HepG2 (cell line): ENCODE results near the gene PLEKHA5. TPM values are rescaled to one million over a fixed set of nuclear protein-coding genes. Genes with fewer than 3 reads are reported as not detected.

ENCODE experiments used
- ATAC-seq: fragments of 200-7000 bp; cut with Tn5 transposase; 3 replicates; pipeline ENCODE4 v1.9.1; 2020; ENCODE audit warnings: mild to moderate bottlenecking, moderate library complexity
- BruUV-seq: library from RNA; stranded (reverse); fragments of 400-500 nt; replicated peaks from 2 replicates; lab custom pipeline; 2021; lab: Mats Ljungman, UMichigan
- CTCF ChIA-PET: fragments of 300-600 bp; formaldehyde crosslinking; extraction: SDS; loops from one replicate; lab custom pipeline; 2021; ENCODE audit warnings: low total read pairs, inconsistent platforms, low intra/inter-chr PET ratio; lab: Yijun Ruan, JAX
- POLR2A ChIA-PET: fragments of 350-600 bp; sonication (Branson Sonifier 250); formaldehyde crosslinking; loops from one replicate; lab custom pipeline; 2020; ENCODE audit warnings: antibody characterized with exemption, inconsistent platforms; lab: Yijun Ruan, JAX
- DNase-seq: peaks from one replicate; pipeline ENCODE4 v3.0.0-alpha.2; 2015; ENCODE audit warnings: low spot score
- FAIRE-seq: peaks from 3 replicates; lab custom pipeline; 2011; peaks lifted over from hg19 to GRCh38; lab: Jason Lieb, UNC
- H2AFZ ChIP-seq: one replicate; pipeline ENCODE4 v1.6.1; 2011; ENCODE audit warnings: low read length, inconsistent platforms
- H3K27ac ChIP-seq: fragments of 300-600 bp; 3 replicates; pipeline ENCODE4 v1.8.0; 2011; ENCODE audit warnings: mixed run types, mild to moderate bottlenecking, mixed read lengths, low read length, inconsistent platforms; ENCODE audit not compliant: insufficient read depth; ENCODE audit errors: extremely low read length
- H3K27me3 ChIP-seq, 2 experiments: fragments of 200-600 bp in 1 of 2; 2 replicates in 1 of 2; 3 replicates in 1 of 2; pipeline versions ENCODE4 v1.6.0 to v1.8.0; 2011; ENCODE audit warnings: low read length in 2 of 2, mild to moderate bottlenecking in 2 of 2, moderate library complexity in 2 of 2, inconsistent platforms in 1 of 2; ENCODE audit not compliant: insufficient read depth in 2 of 2, control insufficient read depth in 1 of 2
- H3K36me3 ChIP-seq, 2 experiments: fragments of 200-600 bp in 1 of 2; replicated peaks in 1 of 2; 2 replicates in 1 of 2; 3 replicates in 1 of 2; pipeline versions ENCODE4 v1.5.1 to v1.8.0; 2011; ENCODE audit warnings: low read length in 2 of 2, inconsistent platforms in 1 of 2; ENCODE audit not compliant: insufficient read depth in 2 of 2, control insufficient read depth in 1 of 2
- H3K4me1 ChIP-seq: 2 replicates; pipeline ENCODE4 v1.5.1; 2012; ENCODE audit warnings: low read length, inconsistent platforms; ENCODE audit not compliant: insufficient read depth
- H3K4me2 ChIP-seq: 2 replicates; pipeline ENCODE4 v1.6.0; 2011; ENCODE audit warnings: low read depth, low read length, inconsistent platforms
- H3K4me3 ChIP-seq, 3 experiments: fragments of 200-600 bp in 1 of 3; sonication (generic), shearing (Covaris generic) in 1 of 3; replicated peaks in 1 of 3; 2 replicates each; pipeline ENCODE4 v1.5.1; 2011 to 2016; ENCODE audit warnings: low read length in 3 of 3, inconsistent platforms in 2 of 3, low read depth in 2 of 3, mild to moderate bottlenecking in 2 of 3, control low read depth in 1 of 3, mixed read lengths in 1 of 3; ENCODE audit not compliant: insufficient read depth in 1 of 3
- H3K79me2 ChIP-seq: one replicate; pipeline ENCODE4 v1.6.1; 2011; ENCODE audit warnings: low read length, inconsistent platforms; ENCODE audit not compliant: insufficient read depth
- H3K9ac ChIP-seq: 2 replicates; pipeline ENCODE4 v1.6.0; 2011; ENCODE audit warnings: mild to moderate bottlenecking, low read depth, low read length, inconsistent platforms; ENCODE audit not compliant: insufficient read depth
- H3K9me3 ChIP-seq: 2 replicates; pipeline ENCODE4 v1.5.1; 2012; ENCODE audit warnings: mild to moderate bottlenecking, low read length
- H4K20me1 ChIP-seq: 2 replicates; pipeline ENCODE4 v1.6.0; 2011; ENCODE audit warnings: inconsistent platforms, mild to moderate bottlenecking, low read length, moderate library complexity; ENCODE audit not compliant: insufficient read depth
- ISX ChIP-seq: sonication (generic); formaldehyde crosslinking; conservative IDR thresholded peaks from 2 replicates; pipeline ENCODE4 v1.5.0; 2020; ENCODE audit warnings: missing genetic modification reagents
- NFE2L2 ChIP-seq: fragments of 150-350 bp; IDR thresholded peaks from 2 replicates; pipeline ENCODE4 v1.6.1; 2014; ENCODE audit warnings: low read length
- SMAD1 ChIP-seq: sonication (generic); formaldehyde crosslinking; IDR thresholded peaks from 2 replicates; pipeline ENCODE4 v1.4.0; 2020; ENCODE audit warnings: missing genetic modification reagents, low read depth, mild to moderate bottlenecking, borderline replicate concordance
- ZNF605 ChIP-seq: sonication (generic); formaldehyde crosslinking; IDR thresholded peaks from 2 replicates; pipeline ENCODE4 v1.8.0; 2022; ENCODE audit warnings: mild to moderate bottlenecking, missing genetic modification reagents
- WGBS: methylation state at CpG from one replicate; pipeline ENCODE4 v1.1.6; 2017; ENCODE audit warnings: low lambda C conversion rate; 5-methylcytosine and 5-hydroxymethylcytosine counted together
- in situ Hi-C: cut with HindIII; loops from 2 replicates; pipeline ENCODE4 v1.10.0; 2017; ENCODE audit warnings: low pct_unique_long_range_greater_than_20kb; ENCODE audit not compliant: extremely low pct_ligation_motif_present
- intact Hi-C: fragments of 100-400 bp; cut with micrococcal nuclease; formaldehyde crosslinking; loops from one replicate; pipeline ENCODE4 v1.10.0; 2022; ENCODE audit not compliant: unreplicated experiment
- polyA plus RNA-seq, 8 experiments: library from polyadenylated mRNA; depleted of rRNA in 3 of 8; stranded (reverse) in 7 of 8; unstranded in 1 of 8; fragments of >200 nt; fragmentation: Illumina TruSeq in 4 of 8; extraction: Trizol in 4 of 8; gene quantifications; 2 replicates each; pipeline versions ENCODE4 v1.2.1 to v1.2.3, GENCODE V29; 2011 to 2016; ENCODE audit warnings: low read depth in 4 of 8, missing spikeins in 1 of 8, mixed read lengths in 1 of 8; ENCODE audit not compliant: insufficient read depth in 1 of 8
- total RNA-seq, 5 experiments: library from RNA; depleted of rRNA; stranded (reverse); fragments of >200 nt; fragmentation: Illumina TruSeq; extraction: Trizol; gene quantifications; 2 replicates each; pipeline ENCODE4 v1.2.3, GENCODE V29; 2016; ENCODE audit warnings: low read depth in 1 of 5
- TF ChIP-seq, protein P1 (sequence below): IDR thresholded peaks from 2 replicates; pipeline ENCODE4 v1.6.1; 2016; ENCODE audit warnings: missing genetic modification reagents, missing compliant biosample characterization
- TF ChIP-seq, protein P2 (sequence below): sonication (generic); formaldehyde crosslinking; IDR thresholded peaks from 2 replicates; pipeline ENCODE4 v1.5.0; 2020; ENCODE audit warnings: mild to moderate bottlenecking, missing genetic modification reagents
- TF ChIP-seq, protein P3 (sequence below): sonication (generic); formaldehyde crosslinking; IDR thresholded peaks from 2 replicates; pipeline ENCODE4 v1.9.0; 2021; ENCODE audit warnings: missing genetic modification reagents, borderline replicate concordance

PLEKHA5 gene
- total and polyA plus RNA-seq, 2 of the 13 experiments (the other 11 are each of a cell fraction or from before 2014, with no cell fraction given), result 4.2 to 15.4 TPM

- intact Hi-C loops, result no loop called here
- H3K27ac ChIP-seq, result no peak overlapping the region
- H2AFZ ChIP-seq, result no peak overlapping the region
- H3K27me3 ChIP-seq, result no peaks in the 10 kb centered on the region
- no peak overlapping the region for H3K4me3 ChIP-seq
- H3K4me1 ChIP-seq, result no peaks in the 10 kb centered on the region
- ATAC-seq, result no peak
- no peaks in the 10 kb centered on the region for H4K20me1 ChIP-seq
- no peaks in the 10 kb centered on the region for H3K9me3 ChIP-seq
- POLR2A ChIA-PET, result no interaction called here
- DNase-seq, result no peak
- TF ChIP-seq ISX (CRISPR knock-in tag) (no peak), SMAD1 (CRISPR knock-in tag) (no peak), NFE2L2 (no peak), ZNF605 (CRISPR knock-in tag) (no peak)
- TF ChIP-seq, protein P1, sequence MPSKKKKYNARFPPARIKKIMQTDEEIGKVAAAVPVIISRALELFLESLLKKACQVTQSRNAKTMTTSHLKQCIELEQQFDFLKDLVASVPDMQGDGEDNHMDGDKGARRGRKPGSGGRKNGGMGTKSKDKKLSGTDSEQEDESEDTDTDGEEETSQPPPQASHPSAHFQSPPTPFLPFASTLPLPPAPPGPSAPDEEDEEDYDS (CRISPR knock-in tag), result no peak
- TF ChIP-seq, protein P2, sequence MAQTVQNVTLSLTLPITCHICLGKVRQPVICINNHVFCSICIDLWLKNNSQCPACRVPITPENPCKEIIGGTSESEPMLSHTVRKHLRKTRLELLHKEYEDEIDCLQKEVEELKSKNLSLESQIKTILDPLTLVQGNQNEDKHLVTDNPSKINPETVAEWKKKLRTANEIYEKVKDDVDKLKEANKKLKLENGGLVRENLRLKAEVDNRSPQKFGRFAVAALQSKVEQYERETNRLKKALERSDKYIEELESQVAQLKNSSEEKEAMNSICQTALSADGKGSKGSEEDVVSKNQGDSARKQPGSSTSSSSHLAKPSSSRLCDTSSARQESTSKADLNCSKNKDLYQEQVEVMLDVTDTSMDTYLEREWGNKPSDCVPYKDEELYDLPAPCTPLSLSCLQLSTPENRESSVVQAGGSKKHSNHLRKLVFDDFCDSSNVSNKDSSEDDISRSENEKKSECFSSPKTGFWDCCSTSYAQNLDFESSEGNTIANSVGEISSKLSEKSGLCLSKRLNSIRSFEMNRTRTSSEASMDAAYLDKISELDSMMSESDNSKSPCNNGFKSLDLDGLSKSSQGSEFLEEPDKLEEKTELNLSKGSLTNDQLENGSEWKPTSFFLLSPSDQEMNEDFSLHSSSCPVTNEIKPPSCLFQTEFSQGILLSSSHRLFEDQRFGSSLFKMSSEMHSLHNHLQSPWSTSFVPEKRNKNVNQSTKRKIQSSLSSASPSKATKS, result no peak
- TF ChIP-seq, protein P3, sequence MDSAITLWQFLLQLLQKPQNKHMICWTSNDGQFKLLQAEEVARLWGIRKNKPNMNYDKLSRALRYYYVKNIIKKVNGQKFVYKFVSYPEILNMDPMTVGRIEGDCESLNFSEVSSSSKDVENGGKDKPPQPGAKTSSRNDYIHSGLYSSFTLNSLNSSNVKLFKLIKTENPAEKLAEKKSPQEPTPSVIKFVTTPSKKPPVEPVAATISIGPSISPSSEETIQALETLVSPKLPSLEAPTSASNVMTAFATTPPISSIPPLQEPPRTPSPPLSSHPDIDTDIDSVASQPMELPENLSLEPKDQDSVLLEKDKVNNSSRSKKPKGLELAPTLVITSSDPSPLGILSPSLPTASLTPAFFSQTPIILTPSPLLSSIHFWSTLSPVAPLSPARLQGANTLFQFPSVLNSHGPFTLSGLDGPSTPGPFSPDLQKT (CRISPR knock-in tag), result no peak
- TF ChIP-seq, all 625 proteins: peak for 0
- no peaks in the 10 kb centered on the region for H3K79me2 ChIP-seq
- BruUV-seq, result no TSS peak
- no peak overlapping the region for H3K4me2 ChIP-seq
- CTCF ChIA-PET, result no interaction called here
- H3K9ac ChIP-seq, result no peak overlapping the region
- in situ Hi-C loops, result no loop called here
- no peaks in the 10 kb centered on the region for H3K36me3 ChIP-seq
- WGBS, result 99% methylated on average over 4 of the region's 4 CpGs
- no peak for FAIRE-seq
These were observed 77.1 kb downstream of the PLEKHA5 start for GRCh38 chr12:19206493-19207077.
